KMS-11 (cell line): Measurements from ENCODE around the gene GALNT17.
"Not testable (repeated sequence)": the region's sequence is repeated elsewhere in the genome, so short reads cannot be mapped to it uniquely, and the experiment has no call there.

Experiments
- H2AFZ ChIP-seq: fragments of 200-600 bp; sonication (generic); 2 replicates; pipeline ENCODE4 v1.6.1; 2016; ENCODE audit warnings: antibody characterized with exemption, mixed run types, low read depth
- H3K27ac ChIP-seq: fragments of 200-600 bp; sonication (generic); 2 replicates; pipeline ENCODE4 v1.6.1; 2016; ENCODE audit warnings: mild to moderate bottlenecking, mixed run types
- H3K27me3 ChIP-seq: fragments of 200-600 bp; sonication (generic); 2 replicates; pipeline ENCODE4 v1.6.1; 2017; ENCODE audit warnings: mild to moderate bottlenecking, low read depth, mixed run types, moderate library complexity; ENCODE audit not compliant: insufficient read depth
- H3K36me3 ChIP-seq: fragments of 200-600 bp; sonication (generic); 2 replicates; pipeline ENCODE4 v1.6.1; 2017; ENCODE audit warnings: mild to moderate bottlenecking, mixed run types; ENCODE audit not compliant: insufficient read depth
- H3K4me1 ChIP-seq: fragments of 200-600 bp; sonication (generic); 2 replicates; pipeline ENCODE4 v1.6.1; 2016; ENCODE audit warnings: mild to moderate bottlenecking, low read depth, mixed run types; ENCODE audit not compliant: poor library complexity, severe bottlenecking
- H3K4me2 ChIP-seq: fragments of 200-600 bp; sonication (generic); 2 replicates; pipeline ENCODE4 v1.7.0; 2016; ENCODE audit warnings: mild to moderate bottlenecking, mixed run types
- H3K4me3 ChIP-seq: fragments of 200-600 bp; sonication (generic); IDR thresholded peaks from 2 replicates; pipeline ENCODE4 v1.6.1; 2017; ENCODE audit warnings: low read depth, low read length, mixed read lengths; ENCODE audit not compliant: insufficient read depth
- H3K79me2 ChIP-seq: fragments of 200-600 bp; sonication (generic); 2 replicates; pipeline ENCODE4 v1.6.1; 2016; ENCODE audit warnings: low read depth, mixed run types; ENCODE audit not compliant: insufficient read depth
- H3K9ac ChIP-seq: fragments of 200-600 bp; sonication (generic); 2 replicates; pipeline ENCODE4 v1.6.1; 2016; ENCODE audit warnings: mild to moderate bottlenecking, mixed run types
- H4K20me1 ChIP-seq: fragments of 200-600 bp; sonication (generic); 2 replicates; pipeline ENCODE4 v1.6.1; 2016; ENCODE audit warnings: mild to moderate bottlenecking, mixed run types; ENCODE audit not compliant: insufficient read depth
- CTCF ChIP-seq: fragments of 200-600 bp; sonication (generic); conservative IDR thresholded peaks from 2 replicates; pipeline ENCODE4 v1.6.1; 2017; ENCODE audit warnings: low read depth, mild to moderate bottlenecking, antibody characterized with exemption, low read length, moderate library complexity, mixed read lengths

The GALNT17 gene

GRCh38 chr7:71626206-71626605 lies 494.3 kb downstream of the GALNT17 start:
- no peak overlapping the region for H3K4me2 ChIP-seq
- no peak overlapping the region for H3K4me3 ChIP-seq
- H3K4me1 ChIP-seq: no peaks in the 10 kb centered on the region
- no peak overlapping the region for H3K9ac ChIP-seq
- H3K27ac ChIP-seq: no peak overlapping the region
- no peak for TF ChIP-seq CTCF
- H4K20me1 ChIP-seq: no peaks in the 10 kb centered on the region
- H2AFZ ChIP-seq: no peak overlapping the region
- H3K79me2 ChIP-seq: no peaks in the 10 kb centered on the region
- no peaks in the 10 kb centered on the region for H3K27me3 ChIP-seq
- H3K36me3 ChIP-seq: no peaks in the 10 kb centered on the region

DNA sequence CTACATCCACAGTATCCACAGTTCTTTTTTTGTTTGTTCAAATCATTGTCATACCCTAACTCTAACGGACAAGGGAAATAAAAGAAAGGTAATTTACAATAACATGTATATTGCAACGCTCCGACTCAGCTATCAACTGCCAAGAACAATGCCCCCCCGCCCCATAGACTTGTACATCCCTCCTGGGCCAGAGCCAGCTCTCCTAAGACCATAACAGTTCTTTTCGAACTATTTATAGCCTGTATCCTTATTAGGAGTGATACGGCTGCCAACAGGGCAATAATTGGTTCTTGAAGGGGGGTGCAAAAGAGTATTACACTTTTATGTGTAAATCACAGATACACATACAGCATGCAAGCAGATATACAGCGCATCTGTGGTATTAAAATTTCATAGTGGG lies 495.7 kb downstream of the GALNT17 start:
- Histone ChIP-seq H4K20me1 (no peaks in the 10 kb centered on the region), H3K4me3 (no peak overlapping the region), H3K36me3 (no peaks in the 10 kb centered on the region), H3K27ac (no peak overlapping the region), H3K4me2 (no peak overlapping the region), H3K9ac (no peak overlapping the region), H3K4me1 (no peaks in the 10 kb centered on the region), H3K27me3 (no peaks in the 10 kb centered on the region), H2AFZ (no peak overlapping the region), H3K79me2 (no peaks in the 10 kb centered on the region)
- no peak for TF ChIP-seq CTCF

DNA sequence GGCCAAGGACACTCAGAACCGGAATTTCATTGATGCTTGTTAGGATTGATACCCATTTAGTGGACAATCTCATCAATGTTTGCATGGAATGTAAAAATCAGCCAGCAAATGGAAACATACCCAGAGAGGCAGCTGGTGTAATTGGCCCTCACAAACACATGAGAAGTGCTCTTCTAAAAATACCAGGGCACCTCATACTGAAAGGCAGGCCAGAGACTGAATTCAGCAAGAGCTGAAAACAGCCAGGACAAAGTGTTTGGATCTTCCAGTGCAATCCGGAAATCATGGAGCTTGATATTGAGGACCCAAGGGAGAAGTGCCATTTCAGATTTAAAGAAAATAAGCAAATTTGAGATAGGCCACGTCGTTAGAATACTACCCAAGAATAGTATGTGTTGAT lies 498.6 kb downstream of the GALNT17 start:
- H3K36me3 ChIP-seq: no peaks in the 10 kb centered on the region
- no peaks in the 10 kb centered on the region for H3K27me3 ChIP-seq
- no peak overlapping the region for H3K4me3 ChIP-seq
- no peak overlapping the region for H2AFZ ChIP-seq
- no peak overlapping the region for H3K9ac ChIP-seq
- H3K79me2 ChIP-seq: no peaks in the 10 kb centered on the region
- no peak overlapping the region for H3K27ac ChIP-seq
- H4K20me1 ChIP-seq: no peaks in the 10 kb centered on the region
- H3K4me1 ChIP-seq: no peaks in the 10 kb centered on the region
- no peak for TF ChIP-seq CTCF
- H3K4me2 ChIP-seq: no peak overlapping the region

GRCh38 chr7:71633551-71634008 lies 501.6 kb downstream of the GALNT17 start:
- H4K20me1 ChIP-seq: no peaks in the 10 kb centered on the region
- H3K27ac ChIP-seq: no peak overlapping the region
- no peaks in the 10 kb centered on the region for H3K27me3 ChIP-seq
- no peak overlapping the region for H3K9ac ChIP-seq
- H3K4me2 ChIP-seq: no peak overlapping the region
- no peaks in the 10 kb centered on the region for H3K4me1 ChIP-seq
- TF ChIP-seq CTCF: no peak
- H3K36me3 ChIP-seq: no peaks in the 10 kb centered on the region
- no peaks in the 10 kb centered on the region for H3K79me2 ChIP-seq
- no peak overlapping the region for H2AFZ ChIP-seq
- H3K4me3 ChIP-seq: no peak overlapping the region

DNA sequence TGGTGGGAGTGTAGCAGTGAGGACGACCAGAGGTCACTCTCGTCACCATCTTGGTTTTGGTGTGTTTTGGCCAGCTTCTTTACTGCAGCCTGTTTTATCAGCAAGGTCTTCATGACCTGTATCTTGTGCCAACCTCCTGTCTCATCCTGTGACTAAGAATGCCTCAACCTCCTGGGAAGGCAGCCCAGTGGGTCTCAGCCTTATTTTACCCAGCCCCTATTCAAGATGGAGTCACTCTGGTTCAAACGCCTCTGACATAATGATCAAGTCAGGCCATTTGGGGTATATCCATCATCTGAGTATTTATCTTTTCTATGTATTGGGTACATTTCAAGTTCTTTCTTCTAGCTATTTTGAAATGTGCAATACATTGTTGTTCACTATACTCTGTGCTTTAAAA lies 503.9 kb downstream of the GALNT17 start:
- not testable (repeated sequence) for H3K4me3 ChIP-seq, H3K4me2 ChIP-seq, H4K20me1 ChIP-seq, H3K4me1 ChIP-seq, H3K36me3 ChIP-seq, H3K9ac ChIP-seq, H3K27ac ChIP-seq, H3K79me2 ChIP-seq, H3K27me3 ChIP-seq, H2AFZ ChIP-seq
